HepG2 (cell line): Measurements from ENCODE around the gene WDR53. TPM values are rescaled to one million over a fixed set of nuclear protein-coding genes. Genes with fewer than 3 reads are reported as not detected.
A peak's percentile ranks its signal among the peaks of the same experiment; 100 is the strongest.

Experiments
- ASH2L ChIP-seq: fragments of 300-600, 200-600 bp; sonication (generic); IDR thresholded peaks from 2 replicates; pipeline ENCODE4 v1.7.0; 2017; ENCODE audit warnings: low read depth, mild to moderate bottlenecking, moderate library complexity, mixed read lengths, low read length; ENCODE audit not compliant: insufficient read length
- CHCHD3 ChIP-seq: sonication (generic); formaldehyde crosslinking; IDR thresholded peaks from 2 replicates; pipeline ENCODE4 v1.8.0; 2022; ENCODE audit warnings: mild to moderate bottlenecking, missing genetic modification reagents, moderate library complexity
- CHD2 ChIP-seq: IDR thresholded peaks from 2 replicates; pipeline ENCODE4 v1.6.1; 2011; ENCODE audit warnings: low read depth, low read length, improper control_type of control experiment
- EP300 ChIP-seq, 3 experiments: sonication (generic) in 1 of 3; formaldehyde crosslinking in 1 of 3; IDR thresholded peaks; 2 replicates each; pipeline versions ENCODE4 v1.5.1 to v1.6.1; 2011 to 2020; ENCODE audit warnings: low read depth in 2 of 3, low read length in 2 of 3, borderline replicate concordance in 1 of 3, improper control_type of control experiment in 1 of 3, mild to moderate bottlenecking in 1 of 3, missing genetic modification reagents in 1 of 3, moderate library complexity in 1 of 3
- FIP1L1 ChIP-seq: fragments of 200-400 bp; formaldehyde crosslinking; IDR thresholded peaks from 2 replicates; pipeline ENCODE4 v1.6.1; 2018; ENCODE audit warnings: low read depth, mild to moderate bottlenecking, low read length, moderate library complexity, borderline replicate concordance; ENCODE audit not compliant: insufficient read depth
- HMG20B ChIP-seq: conservative IDR thresholded peaks from 2 replicates; pipeline ENCODE4 v1.6.1; 2016; ENCODE audit warnings: missing genetic modification reagents, missing compliant biosample characterization
- HNF4A ChIP-seq: sonication (generic); formaldehyde crosslinking; IDR thresholded peaks from 2 replicates; pipeline ENCODE4 v1.4.0; 2020; ENCODE audit warnings: missing genetic modification reagents
- HOMEZ ChIP-seq: IDR thresholded peaks from 2 replicates; pipeline ENCODE4 v1.6.1; 2016; ENCODE audit warnings: low read depth
- KDM3A ChIP-seq: IDR thresholded peaks from 2 replicates; pipeline ENCODE4 v1.6.1; 2018; ENCODE audit warnings: low read depth, missing compliant biosample characterization
- LCORL ChIP-seq, 2 experiments: fragments of 450-650 bp in 1 of 2; sonication (generic) in 1 of 2; formaldehyde crosslinking in 1 of 2; IDR thresholded peaks; 2 replicates each; pipeline versions ENCODE4 v1.5.0 to v1.6.1; 2017 to 2020; ENCODE audit warnings: antibody characterized with exemption in 1 of 2, missing genetic modification reagents in 1 of 2
- MATR3 ChIP-seq: sonication (generic); formaldehyde crosslinking; IDR thresholded peaks from 2 replicates; pipeline ENCODE4 v1.4.0; 2020; ENCODE audit warnings: missing genetic modification reagents
- MIER3 ChIP-seq: IDR thresholded peaks from 2 replicates; pipeline ENCODE4 v1.6.1; 2016; ENCODE audit warnings: missing compliant biosample characterization, borderline replicate concordance
- RAD21 ChIP-seq: fragments of 450-650 bp; formaldehyde crosslinking; IDR thresholded peaks from 2 replicates; pipeline ENCODE4 v1.5.0; 2020; ENCODE audit warnings: mild to moderate bottlenecking
- RARA ChIP-seq: IDR thresholded peaks from 2 replicates; pipeline ENCODE4 v1.6.1; 2016; ENCODE audit warnings: missing genetic modification reagents, missing compliant biosample characterization
- SCMH1 ChIP-seq: sonication (generic); formaldehyde crosslinking; IDR thresholded peaks from 2 replicates; pipeline ENCODE4 v1.9.0; 2021; ENCODE audit warnings: missing genetic modification reagents, mild to moderate bottlenecking, borderline replicate concordance
- THRA ChIP-seq: sonication (generic); formaldehyde crosslinking; IDR thresholded peaks from 2 replicates; pipeline ENCODE4 v1.4.0; 2020; ENCODE audit warnings: missing genetic modification reagents, borderline replicate concordance
- XBP1 ChIP-seq: sonication (generic); formaldehyde crosslinking; IDR thresholded peaks from 2 replicates; pipeline ENCODE4 v1.5.0; 2020; ENCODE audit warnings: missing genetic modification reagents
- ZBTB7A ChIP-seq: sonication (generic); formaldehyde crosslinking; IDR thresholded peaks from 2 replicates; pipeline ENCODE4 v1.8.0; 2022; ENCODE audit warnings: mild to moderate bottlenecking, missing genetic modification reagents
- ZNF570 ChIP-seq: sonication (generic); formaldehyde crosslinking; IDR thresholded peaks from 2 replicates; pipeline ENCODE4 v1.4.0; 2020; ENCODE audit warnings: mild to moderate bottlenecking, missing genetic modification reagents, borderline replicate concordance
- ZNF674 ChIP-seq: sonication (generic); formaldehyde crosslinking; IDR thresholded peaks from 2 replicates; pipeline ENCODE4 v1.5.0; 2020; ENCODE audit warnings: low read depth, mild to moderate bottlenecking, missing genetic modification reagents
- ZNF678 ChIP-seq: sonication (generic); formaldehyde crosslinking; IDR thresholded peaks from 2 replicates; pipeline ENCODE4 v1.4.0; 2020; ENCODE audit warnings: mild to moderate bottlenecking, missing genetic modification reagents
- ZNF687 ChIP-seq: sonication (generic); formaldehyde crosslinking; IDR thresholded peaks from 2 replicates; pipeline ENCODE4 v1.5.1; 2020; ENCODE audit warnings: mild to moderate bottlenecking, missing genetic modification reagents, moderate library complexity
- ZNF747 ChIP-seq: sonication (generic); formaldehyde crosslinking; IDR thresholded peaks from 2 replicates; pipeline ENCODE4 v1.8.1; 2023; ENCODE audit warnings: missing genetic modification reagents, mild to moderate bottlenecking, borderline replicate concordance
- polyA plus RNA-seq, 8 experiments: library from polyadenylated mRNA; depleted of rRNA in 3 of 8; stranded (reverse) in 7 of 8; unstranded in 1 of 8; fragments of >200 nt; fragmentation: Illumina TruSeq in 4 of 8; extraction: Trizol in 4 of 8; gene quantifications; 2 replicates each; pipeline versions ENCODE4 v1.2.1 to v1.2.3, GENCODE V29; 2011 to 2016; ENCODE audit warnings: low read depth in 4 of 8, missing spikeins in 1 of 8, mixed read lengths in 1 of 8; ENCODE audit not compliant: insufficient read depth in 1 of 8
- total RNA-seq, 5 experiments: library from RNA; depleted of rRNA; stranded (reverse); fragments of >200 nt; fragmentation: Illumina TruSeq; extraction: Trizol; gene quantifications; 2 replicates each; pipeline ENCODE4 v1.2.3, GENCODE V29; 2016; ENCODE audit warnings: low read depth in 1 of 5

Gene WDR53
- total and polyA plus RNA-seq, 2 of the 13 experiments (the other 11 are each of a cell fraction or from before 2014, with no cell fraction given): 3.5 to 7.7 TPM

- TF ChIP-seq CHCHD3 (CRISPR knock-in tag) (no peak), KDM3A (peak; percentile 50; the same call in 1 of the 2 replicates), ZNF570 (CRISPR knock-in tag) (no peak), ZNF687 (CRISPR knock-in tag) (no peak), ZBTB7A (CRISPR knock-in tag) (no peak), EP300 (IDR thresholded peaks at IDR 0.05; ENCODE audit: low read depth in 2 of 2, low read length in 2 of 2) (no peak), EP300 (CRISPR knock-in tag; IDR thresholded peaks at IDR 0.05; ENCODE audit: borderline replicate concordance) (no peak), RARA (0 out of 2 replicates have a peak, but pooled peaks have one; percentile 26), ASH2L (peak; percentile 20), MATR3 (CRISPR knock-in tag) (no peak), MIER3 (CRISPR knock-in tag) (peak; percentile 45; the same call in 1 of the 2 replicates), ZNF747 (no peak), HNF4A (no peak), RAD21 (peak; percentile 88), THRA (0 out of 2 replicates have a peak, but pooled peaks have one; percentile 38), SCMH1 (no peak), LCORL (IDR thresholded peaks at IDR 0.05) (no peak), LCORL (CRISPR knock-in tag; IDR thresholded peaks at IDR 0.05) (peak; percentile 51; the same call in 1 of the 2 replicates), ZNF674 (CRISPR knock-in tag) (no peak), HOMEZ (CRISPR knock-in tag) (0 out of 2 replicates have a peak, but pooled peaks have one; percentile 15), CHD2 (no peak), HMG20B (no peak), XBP1 (CRISPR knock-in tag) (no peak), FIP1L1 (no peak), ZNF678 (CRISPR knock-in tag) (no peak)
These were observed 49.2 kb downstream of the WDR53 start (continued) for GRCh38 chr3:196518966-196519717.
